ENCODE measurements around the gene SUCLA2.
"Not testable (repeated sequence)": the region's sequence is repeated elsewhere in the genome, so short reads cannot be mapped to it uniquely, and the experiment has no call there.

The SUCLA2 gene

GRCh38 chr13:48001114-48001881 lies at the start of gene SUCLA2:
SUCLA2 (minus strand) TSS chr13:48001273; CDS start chr13:48001269, 4 bp downstream.
- peak; percentile 52 for DNase-seq

- DNase-seq = no peak
These were observed 49.5 kb upstream of the SUCLA2 start for GRCh38 chr13:48050550-48050949.

GRCh38 chr13:48043789-48044503 lies 42.9 kb upstream of the SUCLA2 start:
- DNase-seq = no peak

- no peak for DNase-seq
These were observed 41.8 kb upstream of the SUCLA2 start for GRCh38 chr13:48042894-48043293.

- DNase-seq = no peak
These were observed 39.8 kb upstream of the SUCLA2 start for GRCh38 chr13:48040896-48041295.

GRCh38 chr13:48040049-48040448 lies 39.0 kb upstream of the SUCLA2 start:
- no peak for DNase-seq

- DNase-seq = no peak
These were observed 37.7 kb upstream of the SUCLA2 start for GRCh38 chr13:48038761-48039160.

- peak; percentile 86 for DNase-seq
These were observed 36.5 kb upstream of the SUCLA2 start, which contains the start of gene NUDT15 for GRCh38 chr13:48037346-48038173. NUDT15 (plus strand) TSS chr13:48037726; CDS start chr13:48037747, 21 bp downstream.

GRCh38 chr13:48029859-48030258 lies 28.8 kb upstream of the SUCLA2 start:
- no peak for DNase-seq

GRCh38 chr13:48028066-48028465 lies 27.0 kb upstream of the SUCLA2 start:
- DNase-seq = no peak

- DNase-seq = no peak
These were observed 18.7 kb upstream of the SUCLA2 start for GRCh38 chr13:48019796-48020195.

GRCh38 chr13:48018637-48019036 lies 17.6 kb upstream of the SUCLA2 start:
- no peak for DNase-seq

GRCh38 chr13:48014359-48014758 lies 13.3 kb upstream of the SUCLA2 start:
- DNase-seq = no peak

- DNase-seq = no peak
These were observed 11.6 kb upstream of the SUCLA2 start for GRCh38 chr13:48012668-48013067.

GRCh38 chr13:48010698-48011097 lies 9.6 kb upstream of the SUCLA2 start:
- DNase-seq = no peak

- no peak for DNase-seq
These were observed 8.2 kb upstream of the SUCLA2 start for GRCh38 chr13:48009284-48009683.

- no peak for DNase-seq
These were observed 5.3 kb upstream of the SUCLA2 start for GRCh38 chr13:48006396-48006795.

- DNase-seq = no peak
These were observed 3.1 kb upstream of the SUCLA2 start for GRCh38 chr13:48004201-48004600.

- not testable (repeated sequence) for DNase-seq
These were observed 926 bp upstream of the SUCLA2 start for GRCh38 chr13:48001999-48002398.

- DNase-seq = no peak
These were observed 437 bp downstream of the SUCLA2 start for GRCh38 chr13:48000559-48001113.

- no peak for DNase-seq
These were observed 1.1 kb downstream of the SUCLA2 start for GRCh38 chr13:47999973-48000372.

GRCh38 chr13:47997384-47997783 lies 3.7 kb downstream of the SUCLA2 start:
- DNase-seq = no peak

GRCh38 chr13:47991859-47992258 lies 9.2 kb downstream of the SUCLA2 start:
- DNase-seq = no peak

All from NCI-H1694 (cell line).